DLD1 (cell line): ENCODE results near the gene DES.

ENCODE experiments used
- in situ Hi-C: cut with HindIII; loops from 2 replicates; pipeline ENCODE4 v1.10.0; 2017; ENCODE audit warnings: low sequenced_read_pairs

Gene DES

GRCh38 chr2:219470429-219470828, 52.3 kb downstream of the DES start:
- in situ Hi-C loops = loop anchor here (5.0 kb wide), 1 partner anchor 73 kb away; no protein-coding TSS in a partner anchor

- in situ Hi-C loops = loop anchor here (5.0 kb wide), 1 partner anchor 74 kb away; no protein-coding TSS in a partner anchor
Observed at GRCh38 chr2:219471476-219472371, 53.5 kb downstream of the DES start.

GRCh38 chr2:219472629-219473187, 54.5 kb downstream of the DES start:
- in situ Hi-C loops = loop anchor here (5.0 kb wide), 1 partner anchor 75 kb away; no protein-coding TSS in a partner anchor

GRCh38 chr2:219473511-219473910, 55.3 kb downstream of the DES start:
- in situ Hi-C loops = loop anchor here (5.0 kb wide), 1 partner anchor 76 kb away; no protein-coding TSS in a partner anchor

GRCh38 chr2:219474285-219475060, 56.3 kb downstream of the DES start:
- in situ Hi-C loops = loop anchor here (5.0 kb wide), 1 partner anchor 77 kb away; no protein-coding TSS in a partner anchor

- in situ Hi-C loops = no loop called here
Observed at GRCh38 chr2:219475278-219475677, 57.1 kb downstream of the DES start.

- in situ Hi-C loops = no loop called here
Observed at GRCh38 chr2:219475697-219476651, 57.8 kb downstream of the DES start.
